BJ (cell line): Measurements from ENCODE around the gene GABPB1. TPM values are rescaled to one million over a fixed set of nuclear protein-coding genes. Genes with fewer than 3 reads are reported as not detected.

Experiments used
- CTCF ChIA-PET: fragments of 350-600 bp; formaldehyde crosslinking; extraction: SDS; loops from one replicate; lab custom pipeline; 2021; ENCODE audit warnings: antibody characterized with exemption, inconsistent platforms; lab: Yijun Ruan, JAX
- POLR2A ChIA-PET: fragments of 300-600 bp; sonication (Branson Sonifier 250); formaldehyde crosslinking; extraction: SDS; loops from one replicate; lab custom pipeline; 2021; ENCODE audit warnings: antibody characterized with exemption; lab: Charles Lee
- DNase-seq: peaks from one replicate; pipeline ENCODE4 v3.0.0-alpha.2; 2011; ENCODE audit warnings: low read depth
- H3K27me3 ChIP-seq: 2 replicates; pipeline ENCODE4 v1.6.0; 2011; ENCODE audit warnings: low read length; ENCODE audit not compliant: control insufficient read depth, insufficient read depth
- H3K36me3 ChIP-seq: 2 replicates; pipeline ENCODE4 v1.5.1; 2011; ENCODE audit warnings: low read length; ENCODE audit not compliant: control insufficient read depth, insufficient read depth
- H3K4me3 ChIP-seq: 2 replicates; pipeline ENCODE4 v1.5.1; 2011; ENCODE audit warnings: low read depth, mild to moderate bottlenecking, control low read depth, low read length
- polyA plus RNA-seq: library from polyadenylated mRNA; depleted of rRNA; stranded (reverse); fragments of >200 nt; gene quantifications from 2 replicates; pipeline ENCODE4 v1.2.3, GENCODE V29; 2011
- TF ChIP-seq, protein P1 (sequence below): IDR thresholded peaks from 2 replicates; pipeline ENCODE4 v1.5.1; 2011; ENCODE audit warnings: low read depth, mild to moderate bottlenecking, control low read depth, inconsistent platforms, low read length, moderate library complexity; ENCODE audit not compliant: insufficient read depth

The GABPB1 gene
- polyA plus RNA-seq, 1 experiment: 17.1 TPM

DNA sequence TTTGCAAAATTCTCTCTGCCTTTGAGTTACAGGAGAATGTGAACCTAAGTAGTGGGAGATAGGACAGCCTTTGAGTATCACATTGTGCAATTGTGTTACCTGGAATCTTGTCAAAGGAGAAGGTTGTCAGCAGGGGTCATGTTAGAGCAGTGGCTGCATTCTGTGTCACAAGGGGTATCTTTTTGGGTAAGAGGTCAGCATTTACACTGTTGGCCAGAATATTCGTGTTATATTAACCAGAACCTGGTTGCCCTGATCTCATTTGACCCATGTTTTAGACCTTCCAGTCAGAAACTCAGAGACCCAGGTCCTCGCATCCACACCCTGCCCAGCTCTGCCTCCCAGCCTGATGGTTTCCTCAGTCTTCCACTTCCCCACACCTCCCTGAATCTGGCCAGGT, 116.7 kb downstream of the GABPB1 start:
- Histone ChIP-seq H3K4me3 (no peak overlapping the region), H3K36me3 (no peaks in the 10 kb centered on the region), H3K27me3 (no peaks in the 10 kb centered on the region)
- ChIA-PET POLR2A (no interaction called here), CTCF (no interaction called here)
- TF ChIP-seq, protein P1, sequence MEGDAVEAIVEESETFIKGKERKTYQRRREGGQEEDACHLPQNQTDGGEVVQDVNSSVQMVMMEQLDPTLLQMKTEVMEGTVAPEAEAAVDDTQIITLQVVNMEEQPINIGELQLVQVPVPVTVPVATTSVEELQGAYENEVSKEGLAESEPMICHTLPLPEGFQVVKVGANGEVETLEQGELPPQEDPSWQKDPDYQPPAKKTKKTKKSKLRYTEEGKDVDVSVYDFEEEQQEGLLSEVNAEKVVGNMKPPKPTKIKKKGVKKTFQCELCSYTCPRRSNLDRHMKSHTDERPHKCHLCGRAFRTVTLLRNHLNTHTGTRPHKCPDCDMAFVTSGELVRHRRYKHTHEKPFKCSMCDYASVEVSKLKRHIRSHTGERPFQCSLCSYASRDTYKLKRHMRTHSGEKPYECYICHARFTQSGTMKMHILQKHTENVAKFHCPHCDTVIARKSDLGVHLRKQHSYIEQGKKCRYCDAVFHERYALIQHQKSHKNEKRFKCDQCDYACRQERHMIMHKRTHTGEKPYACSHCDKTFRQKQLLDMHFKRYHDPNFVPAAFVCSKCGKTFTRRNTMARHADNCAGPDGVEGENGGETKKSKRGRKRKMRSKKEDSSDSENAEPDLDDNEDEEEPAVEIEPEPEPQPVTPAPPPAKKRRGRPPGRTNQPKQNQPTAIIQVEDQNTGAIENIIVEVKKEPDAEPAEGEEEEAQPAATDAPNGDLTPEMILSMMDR: no peak
- no peak for DNase-seq

GRCh38 chr15:50236433-50236832, 118.6 kb downstream of the GABPB1 start:
- no peak for DNase-seq
- H3K27me3 ChIP-seq: no peaks in the 10 kb centered on the region
- TF ChIP-seq, protein P1: no peak
- no peak overlapping the region for H3K4me3 ChIP-seq
- CTCF ChIA-PET: no interaction called here
- H3K36me3 ChIP-seq: no peaks in the 10 kb centered on the region
- POLR2A ChIA-PET: no interaction called here

DNA sequence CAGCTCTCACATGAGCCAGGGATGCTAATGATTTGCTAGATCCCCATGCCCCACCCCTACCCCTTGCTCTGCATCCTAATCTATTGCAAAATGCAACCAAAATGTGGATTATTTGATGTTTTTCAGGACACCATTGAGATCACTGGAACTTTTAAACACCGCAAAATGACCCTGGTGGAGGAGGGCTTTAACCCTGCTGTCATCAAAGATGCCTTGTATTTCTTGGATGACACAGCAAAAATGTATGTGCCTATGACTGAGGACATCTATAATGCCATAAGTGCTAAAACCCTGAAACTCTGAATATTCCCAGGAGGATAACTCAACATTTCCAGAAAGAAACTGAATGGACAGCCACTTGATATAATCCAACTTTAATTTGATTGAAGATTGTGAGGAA, 119.2 kb downstream of the GABPB1 start:
- no peak for DNase-seq
- TF ChIP-seq, protein P1: no peak
- Histone ChIP-seq H3K27me3 (no peaks in the 10 kb centered on the region), H3K36me3 (no peaks in the 10 kb centered on the region), H3K4me3 (no peak overlapping the region)
- ChIA-PET CTCF (no interaction called here), POLR2A (no interaction called here)

- Histone ChIP-seq H3K27me3 (no peaks in the 10 kb centered on the region), H3K36me3 (no peaks in the 10 kb centered on the region), H3K4me3 (no peak overlapping the region)
- ChIA-PET CTCF (no interaction called here), POLR2A (no interaction called here)
- TF ChIP-seq, protein P1: no peak
- no peak for DNase-seq
These were observed 120.2 kb downstream of the GABPB1 start for GRCh38 chr15:50234764-50235163.

GRCh38 chr15:50233192-50233736, 121.7 kb downstream of the GABPB1 start:
- TF ChIP-seq, protein P1: no peak
- no peak for DNase-seq
- POLR2A ChIA-PET: no interaction called here
- Histone ChIP-seq H3K36me3 (no peaks in the 10 kb centered on the region), H3K4me3 (no peak overlapping the region), H3K27me3 (no peaks in the 10 kb centered on the region)
- CTCF ChIA-PET: interaction anchor here (1.3 kb wide), 1 partner anchor 8 kb away, joined by 4 read pairs; no protein-coding TSS in a partner anchor
